HG02970 (cell line): Measurements from ENCODE around the gene BAG2.

ENCODE experiments used
- ATAC-seq: cut with Tn5 transposase; IDR thresholded peaks from one replicate; pipeline ENCODE4 v1.9.1; 2021; ENCODE audit warnings: mild to moderate bottlenecking, moderate library complexity, moderate number of reproducible peaks; ENCODE audit not compliant: unreplicated experiment, low FRiP score

The BAG2 gene

DNA sequence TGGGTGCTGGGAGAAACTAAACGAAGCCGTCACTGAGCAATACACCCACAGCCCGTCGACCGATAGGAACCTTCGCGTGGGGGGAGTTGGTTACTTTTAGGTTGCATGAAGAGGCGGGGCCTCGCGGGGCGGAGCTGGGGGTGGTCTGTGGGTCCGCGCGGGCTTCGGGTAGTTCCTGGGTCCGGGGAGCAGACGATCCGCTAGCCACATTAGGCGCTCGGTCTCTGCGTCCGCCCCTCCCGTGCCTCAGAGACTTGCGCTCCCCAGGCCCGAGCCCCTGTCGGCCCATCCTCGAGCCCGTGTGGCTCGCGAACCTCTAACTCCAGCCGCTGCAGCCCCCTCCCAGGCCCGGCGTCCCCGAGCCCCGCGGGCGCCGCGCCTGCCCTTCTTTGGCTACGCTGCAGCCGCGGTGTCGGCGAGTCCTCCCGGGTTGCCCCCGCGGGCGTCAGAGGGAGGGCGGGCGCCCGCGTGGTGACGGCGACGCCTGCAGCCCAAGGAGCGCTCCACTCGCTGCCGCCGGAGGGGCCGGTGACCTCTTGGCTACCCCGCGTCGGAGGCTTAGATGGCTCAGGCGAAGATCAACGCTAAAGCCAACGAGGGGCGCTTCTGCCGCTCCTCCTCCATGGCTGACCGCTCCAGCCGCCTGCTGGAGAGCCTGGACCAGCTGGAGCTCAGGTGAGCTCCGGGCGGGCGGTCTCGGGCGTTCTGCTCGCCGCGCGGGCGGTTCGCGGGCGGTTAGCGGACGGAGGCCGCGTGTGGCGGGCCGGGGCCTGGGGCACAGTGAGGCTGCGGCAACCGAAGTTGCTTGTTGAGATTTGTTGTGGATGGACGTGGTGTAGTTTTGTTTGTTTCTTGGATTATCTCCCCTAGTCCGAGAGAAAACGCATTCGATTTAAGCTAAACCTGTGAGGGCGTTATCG is at the start of gene BAG2:
Gene BAG2 (plus strand): TSS at position 191 of the 920 bp plus-strand sequence. CDS start 372 bp downstream, at position 563.
- ATAC-seq: peak; percentile 85

DNA sequence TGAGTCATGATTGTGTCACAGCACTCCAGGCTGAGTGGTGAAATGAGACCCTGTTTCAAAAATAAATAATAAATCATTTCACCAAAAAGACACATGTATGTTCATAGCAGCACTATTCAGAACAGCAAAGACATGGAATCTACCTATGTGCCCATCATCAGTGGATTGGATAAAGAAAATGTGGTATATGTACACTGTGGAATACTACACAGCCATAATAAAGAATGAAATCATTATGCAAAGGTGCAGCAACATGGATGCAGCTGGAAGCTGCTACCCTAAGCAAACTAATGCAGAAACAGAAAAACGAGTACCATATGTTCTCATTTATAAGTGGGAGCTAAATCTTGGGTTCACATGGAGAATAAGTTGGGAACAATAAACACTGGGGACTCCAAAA is 49.0 kb upstream of the BAG2 start:
- no peak for ATAC-seq

- no peak for ATAC-seq
These were observed 44.4 kb upstream of the BAG2 start for GRCh38 chr6:57127763-57128162.

GRCh38 chr6:57130661-57131177 is 41.4 kb upstream of the BAG2 start:
- no peak for ATAC-seq

- ATAC-seq: no peak
These were observed 37.2 kb upstream of the BAG2 start for GRCh38 chr6:57134954-57135353.

GRCh38 chr6:57135885-57136284 is 36.2 kb upstream of the BAG2 start:
- no peak for ATAC-seq

- no peak for ATAC-seq
These were observed 34.8 kb upstream of the BAG2 start for GRCh38 chr6:57137350-57137749.

DNA sequence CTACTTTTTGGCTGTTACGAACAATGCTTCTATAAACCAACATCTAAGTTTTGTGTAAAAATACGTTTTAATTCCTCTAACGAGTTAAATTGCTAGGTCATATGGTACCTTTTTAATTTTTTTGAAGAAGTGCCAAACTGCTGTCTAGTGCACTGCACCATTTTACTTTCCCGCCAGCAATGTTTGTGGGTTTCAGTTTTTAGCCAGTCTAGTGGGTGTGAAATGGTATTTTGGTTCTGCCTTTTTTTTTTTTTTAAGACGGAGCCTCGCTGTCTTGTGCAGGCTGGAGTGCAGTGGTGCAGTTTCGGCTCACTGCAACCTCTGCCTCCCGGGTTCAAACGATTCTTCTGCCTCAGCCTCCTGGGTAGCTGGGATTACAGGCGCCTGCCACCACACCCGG is 34.1 kb upstream of the BAG2 start:
- no peak for ATAC-seq

DNA sequence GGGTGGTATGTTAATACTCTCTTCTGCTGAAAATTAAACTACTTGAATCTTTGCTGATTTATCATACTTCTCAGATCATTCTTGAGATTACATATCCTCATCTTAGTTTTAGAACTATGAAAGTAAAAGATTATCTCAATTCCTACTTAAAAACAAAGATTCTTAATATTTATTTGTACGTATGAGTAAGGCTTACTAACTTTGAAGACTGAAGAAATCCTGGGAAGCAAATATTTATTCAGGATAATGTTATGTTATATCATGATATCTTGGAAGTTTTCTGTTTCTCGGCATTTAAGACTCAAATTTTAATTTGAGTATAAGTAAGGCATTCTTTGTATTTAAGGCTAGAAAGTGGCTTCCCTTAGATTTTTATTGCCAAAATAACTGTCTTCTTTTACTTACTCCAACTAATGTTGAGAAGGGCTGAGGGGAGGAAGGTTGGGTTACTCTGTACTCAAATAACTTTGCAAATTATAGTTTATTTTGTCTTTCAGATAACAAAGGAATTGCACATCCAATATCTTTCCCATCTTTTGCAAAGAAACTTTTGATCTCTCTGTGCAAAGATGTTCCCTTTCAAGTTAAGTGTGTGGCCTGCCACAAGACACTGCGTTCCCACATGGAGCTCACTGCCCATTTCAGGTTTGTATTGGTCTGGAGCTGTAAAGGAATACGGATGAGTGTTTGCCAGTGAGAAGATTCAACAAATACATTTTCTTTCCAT is 30.5 kb upstream of the BAG2 start:
- ATAC-seq: no peak

- ATAC-seq: no peak
These were observed 30.0 kb upstream of the BAG2 start for GRCh38 chr6:57142178-57142525.

- ATAC-seq: no peak
These were observed 28.4 kb upstream of the BAG2 start for GRCh38 chr6:57143690-57144089.

DNA sequence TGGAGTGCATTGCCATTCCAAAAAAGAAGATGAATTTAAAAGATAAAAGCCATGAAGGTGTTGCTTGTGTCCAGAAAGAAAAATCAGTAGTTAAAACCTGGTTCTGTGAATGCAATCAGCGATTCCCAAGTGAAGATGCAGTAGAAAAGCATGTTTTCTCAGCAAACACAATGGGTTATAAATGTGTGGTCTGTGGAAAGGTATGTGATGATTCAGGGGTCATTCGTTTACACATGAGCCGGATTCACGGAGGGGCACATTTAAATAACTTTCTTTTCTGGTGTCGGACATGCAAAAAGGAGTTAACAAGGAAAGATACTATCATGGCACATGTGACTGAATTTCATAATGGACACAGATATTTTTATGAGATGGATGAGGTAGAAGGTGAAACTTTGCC is 24.7 kb upstream of the BAG2 start:
- ATAC-seq: no peak

- ATAC-seq: no peak
These were observed 23.9 kb upstream of the BAG2 start for GRCh38 chr6:57147955-57148858.

GRCh38 chr6:57158658-57159057 is 13.5 kb upstream of the BAG2 start:
- no peak for ATAC-seq

GRCh38 chr6:57159127-57159526 is 13.0 kb upstream of the BAG2 start:
- no peak for ATAC-seq

- no peak for ATAC-seq
These were observed 10.1 kb upstream of the BAG2 start for GRCh38 chr6:57162028-57162427.

GRCh38 chr6:57162516-57162915 is 9.6 kb upstream of the BAG2 start:
- ATAC-seq: no peak

GRCh38 chr6:57163956-57164355 is 8.2 kb upstream of the BAG2 start:
- ATAC-seq: no peak

DNA sequence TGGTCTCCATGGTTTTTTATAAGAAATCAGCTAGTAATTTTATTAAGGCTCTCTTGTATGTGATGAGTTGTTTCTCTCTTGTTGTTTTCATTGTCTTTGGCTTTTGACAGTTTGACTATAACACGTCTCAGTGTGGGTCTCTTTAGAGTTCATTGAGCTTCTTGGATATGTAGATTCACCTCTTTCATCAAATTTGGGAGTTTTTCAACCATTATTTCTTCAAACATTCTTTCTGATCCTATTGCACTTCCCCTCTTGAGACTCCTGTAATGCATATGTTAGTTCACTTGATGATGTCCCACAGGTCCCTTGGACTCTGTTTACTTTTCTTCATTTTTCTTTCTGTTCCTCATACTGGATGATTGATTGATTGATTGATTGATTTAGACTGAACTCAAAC is 7.0 kb upstream of the BAG2 start:
- no peak for ATAC-seq

DNA sequence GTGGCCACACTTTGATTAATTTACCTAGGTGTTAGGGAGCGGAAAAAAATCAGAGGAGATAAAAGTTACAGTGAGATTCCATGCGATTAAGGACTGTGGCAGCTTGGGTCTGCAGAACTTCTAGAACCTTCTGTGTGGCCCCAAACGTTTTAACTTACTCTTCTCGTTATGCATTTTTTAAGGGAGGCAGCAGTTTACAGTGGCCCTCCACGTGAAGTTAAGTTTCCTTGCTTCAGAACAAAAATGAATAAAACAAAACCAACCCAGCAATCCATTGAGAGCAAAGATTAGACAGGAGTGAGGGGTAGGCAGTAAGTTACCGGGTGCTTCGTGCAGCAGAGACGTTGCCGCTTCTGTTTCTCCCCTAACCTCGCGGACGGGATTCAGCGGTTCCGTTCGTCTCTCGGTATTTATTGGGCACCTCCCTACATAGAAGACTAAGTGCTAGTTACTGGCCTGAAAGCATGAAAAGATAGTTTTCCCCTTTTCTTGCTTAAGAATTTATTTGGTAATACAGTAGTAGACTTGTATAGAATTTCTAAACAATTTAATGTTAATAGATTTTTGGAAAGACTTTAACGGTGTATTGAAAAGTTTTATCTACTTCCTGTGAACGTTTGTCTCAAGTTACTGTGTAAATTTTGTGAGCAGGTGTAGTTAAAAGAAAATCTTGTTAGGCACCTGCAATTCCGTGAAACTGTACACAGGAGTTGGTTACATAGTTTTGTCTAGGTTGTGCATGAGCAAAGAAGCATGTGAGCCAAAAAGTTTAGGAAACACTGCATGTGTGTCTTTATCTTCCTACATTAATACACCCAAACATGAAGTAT is 1.1 kb downstream of the BAG2 start:
- ATAC-seq: no peak
